Measurements from ENCODE around the gene ADAMTS17.
"Not testable (repeated sequence)": the region's sequence is repeated elsewhere in the genome, so short reads cannot be mapped to it uniquely, and the experiment has no call there.

The ADAMTS17 gene

DNA sequence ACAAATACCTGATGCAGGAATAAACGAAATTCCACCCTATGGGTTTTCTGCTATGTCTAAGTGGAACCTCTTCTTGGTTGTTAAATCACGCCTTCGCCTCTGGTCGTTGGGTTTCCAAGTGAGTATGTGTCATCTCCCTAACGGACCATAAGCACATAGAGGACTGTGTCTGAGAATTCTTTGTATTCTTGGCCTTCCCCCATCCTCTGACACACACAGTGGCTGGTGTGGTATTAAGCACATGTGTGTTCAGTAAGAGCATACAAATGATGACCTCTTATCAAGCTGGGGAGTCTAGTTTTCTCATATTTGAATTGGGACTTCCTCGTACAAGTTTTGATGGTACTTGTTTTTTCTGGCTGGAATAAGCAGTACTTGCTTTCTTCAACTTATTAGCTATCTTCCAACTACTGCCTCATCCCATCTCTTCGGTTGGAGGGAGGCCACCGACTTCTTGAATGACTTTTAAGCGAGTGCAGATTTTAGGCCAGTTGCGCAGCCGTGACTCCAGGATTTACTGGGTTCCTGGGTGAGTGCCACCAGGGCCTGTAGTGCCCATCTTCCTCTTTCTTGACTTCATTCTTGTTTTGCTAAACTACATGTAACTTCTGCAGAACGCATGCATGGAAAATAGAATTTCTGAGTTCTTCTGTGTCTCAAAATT lies 240.2 kb downstream of the ADAMTS17 start:
- DNase-seq = no peak

DNA sequence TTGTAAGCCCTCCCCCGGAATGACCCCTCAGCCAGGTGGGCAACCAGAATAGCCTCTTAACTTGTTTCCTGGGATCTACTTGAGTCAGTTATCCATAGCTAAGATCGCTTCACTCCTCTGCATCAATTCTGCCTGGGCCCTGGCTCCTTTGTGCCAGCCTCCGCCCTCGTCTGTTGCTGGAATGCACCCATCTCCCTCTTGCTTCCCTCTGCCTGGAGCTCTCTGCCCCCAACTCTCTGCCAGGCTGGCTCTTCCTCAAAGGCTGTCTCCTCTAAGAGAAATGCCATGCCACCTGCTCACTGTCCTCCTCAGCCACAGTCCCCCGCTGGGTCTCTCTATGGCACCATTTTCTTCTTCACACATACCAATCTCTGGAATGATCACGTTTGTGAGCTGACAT lies 240.8 kb downstream of the ADAMTS17 start:
- no peak for DNase-seq

DNA sequence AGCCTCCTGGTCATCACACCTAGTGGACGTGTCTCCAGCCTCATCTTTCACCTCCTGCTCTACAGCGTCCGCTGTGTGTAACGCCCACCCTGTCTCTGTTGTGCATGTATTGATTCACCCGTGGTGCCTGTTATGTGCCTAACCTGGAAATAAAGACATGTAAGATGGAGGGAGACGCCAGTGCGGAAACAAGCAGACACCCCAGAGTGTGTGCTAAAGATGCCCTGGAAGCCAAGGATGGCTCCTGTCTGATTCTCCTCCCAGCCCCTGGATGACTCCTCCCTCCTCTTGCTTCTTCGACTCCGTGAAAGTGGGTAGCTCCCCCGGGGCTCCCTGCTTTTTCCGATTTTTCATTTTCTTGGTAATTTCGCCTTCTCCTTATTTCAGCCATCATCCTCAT lies 241.8 kb downstream of the ADAMTS17 start:
- DNase-seq = no peak

DNA sequence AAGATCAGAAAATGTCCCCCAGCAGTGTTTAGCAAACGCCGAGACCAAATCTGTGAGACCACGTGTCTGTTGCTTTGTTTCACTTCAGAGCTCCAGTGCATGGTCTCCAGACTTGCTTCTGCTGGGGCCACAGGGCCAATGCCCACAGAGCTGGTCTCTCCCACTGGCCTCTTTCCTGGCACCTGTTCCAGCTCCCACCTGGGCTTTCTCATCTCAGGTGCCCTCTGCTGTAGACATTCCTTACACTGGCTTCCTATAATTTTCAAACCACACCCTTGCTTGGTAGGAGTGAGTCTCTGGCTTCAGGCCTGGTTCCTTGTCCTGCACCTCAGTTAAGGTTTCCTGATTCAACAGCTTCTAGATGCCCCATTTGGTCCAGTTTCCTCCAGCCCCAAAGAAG lies 243.1 kb downstream of the ADAMTS17 start:
- DNase-seq = no peak

DNA sequence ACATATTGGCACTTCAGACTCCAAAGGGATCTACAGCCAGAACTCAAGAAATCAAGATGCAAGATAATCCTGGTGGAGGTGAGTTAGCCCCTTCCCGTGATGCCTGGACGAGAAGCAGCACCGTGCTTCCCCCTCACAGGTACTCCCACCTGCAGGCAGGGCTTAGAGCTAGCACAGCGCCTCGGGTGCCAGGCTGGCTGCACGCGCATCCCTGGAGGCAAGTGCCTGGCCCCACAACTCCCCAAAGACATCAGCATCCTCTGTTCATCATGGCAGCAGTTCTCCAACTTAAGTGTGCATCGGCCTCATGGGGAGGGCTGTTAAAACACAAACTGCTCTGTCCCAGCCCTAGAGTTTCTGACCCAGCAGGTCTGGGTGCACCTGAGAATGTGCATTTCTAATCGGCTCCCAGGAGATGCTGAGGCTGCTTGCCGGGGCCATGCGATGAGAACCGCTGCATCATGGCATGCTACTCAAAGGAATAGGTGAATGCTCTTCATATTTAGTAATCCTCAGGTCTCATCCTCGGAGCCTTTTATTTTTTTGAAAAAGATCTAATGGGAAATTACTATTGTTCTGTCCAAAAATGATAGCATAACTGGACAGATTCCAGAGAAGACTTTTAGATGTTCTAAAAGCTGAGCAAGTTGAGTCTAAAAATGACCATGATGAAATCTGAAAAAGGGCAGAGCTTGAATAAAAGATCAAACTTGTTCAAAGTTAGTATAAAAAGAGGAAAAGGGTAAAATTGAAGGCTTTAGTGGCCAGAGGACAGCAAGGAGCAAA lies 244.2 kb downstream of the ADAMTS17 start:
- DNase-seq = no peak

DNA sequence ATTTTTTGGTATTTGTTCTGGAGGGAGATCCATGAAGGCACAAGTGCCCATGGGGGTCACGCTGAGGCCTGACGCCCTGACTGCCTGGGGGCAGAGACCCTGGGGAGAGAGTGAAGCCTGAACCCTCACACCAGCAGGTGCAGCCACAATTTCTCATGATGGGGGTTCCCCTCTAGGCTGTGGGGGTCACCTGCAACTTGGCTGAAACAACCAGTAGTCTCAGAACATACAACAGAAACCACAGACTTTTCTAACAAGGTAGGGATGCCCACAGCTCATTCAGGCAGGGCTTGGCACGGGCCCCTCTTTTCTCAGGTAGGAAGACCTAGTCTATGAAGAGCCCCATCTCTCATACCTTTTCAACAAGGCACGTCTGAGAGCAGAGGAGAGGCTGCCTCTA lies 245.1 kb downstream of the ADAMTS17 start:
- no peak for DNase-seq

DNA sequence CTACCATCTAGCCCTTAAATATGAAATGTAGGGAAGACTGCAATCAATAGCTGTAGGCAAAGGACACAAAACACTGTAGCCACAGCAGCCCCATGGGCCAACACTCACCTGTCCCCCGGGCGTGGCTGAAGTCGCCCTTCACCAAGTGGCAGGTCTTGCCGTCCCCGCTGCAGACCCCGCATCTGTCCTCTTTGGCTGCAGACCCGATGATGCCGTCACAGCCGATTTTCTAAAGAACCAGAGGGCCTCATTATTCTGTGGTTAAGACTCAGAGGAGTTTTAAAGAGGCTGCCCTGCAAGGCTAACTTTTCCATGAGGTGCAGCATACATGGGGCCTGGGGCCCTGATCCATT lies 245.6 kb downstream of the ADAMTS17 start:
- no peak for DNase-seq

DNA sequence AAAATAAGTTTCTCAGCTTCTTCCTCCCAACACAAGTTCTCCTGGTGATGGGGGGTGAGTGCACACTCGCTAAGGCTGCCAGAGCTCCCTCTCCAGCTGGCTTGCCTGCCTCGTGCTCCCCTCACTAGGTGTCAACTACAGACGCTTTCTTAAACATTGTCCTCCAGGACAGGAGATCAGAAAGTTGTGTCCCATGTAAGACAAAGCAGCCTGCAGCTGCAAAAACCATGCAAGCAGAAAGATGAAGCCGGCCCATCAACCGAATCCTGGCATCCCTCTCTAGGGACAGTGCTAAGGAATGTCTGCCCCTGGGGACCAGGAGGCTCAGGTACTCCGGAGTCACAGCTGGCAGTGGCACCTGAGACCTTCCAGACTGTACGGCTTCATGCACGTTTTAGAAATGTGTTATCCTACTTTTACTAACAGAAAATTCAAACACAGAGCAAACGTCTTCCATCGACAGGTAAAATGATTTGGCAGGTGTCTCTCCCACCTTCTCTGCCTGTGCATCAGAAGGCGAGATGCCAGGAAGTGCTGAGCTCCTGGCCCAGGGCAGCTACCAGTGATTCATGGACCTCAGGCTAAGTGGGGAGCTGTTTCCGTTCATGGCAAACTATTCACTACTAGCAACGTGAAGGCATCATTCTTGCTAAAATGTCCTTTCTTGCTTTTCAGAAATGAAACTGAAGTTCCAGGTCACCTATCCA lies 246.1 kb downstream of the ADAMTS17 start:
- no peak for DNase-seq

DNA sequence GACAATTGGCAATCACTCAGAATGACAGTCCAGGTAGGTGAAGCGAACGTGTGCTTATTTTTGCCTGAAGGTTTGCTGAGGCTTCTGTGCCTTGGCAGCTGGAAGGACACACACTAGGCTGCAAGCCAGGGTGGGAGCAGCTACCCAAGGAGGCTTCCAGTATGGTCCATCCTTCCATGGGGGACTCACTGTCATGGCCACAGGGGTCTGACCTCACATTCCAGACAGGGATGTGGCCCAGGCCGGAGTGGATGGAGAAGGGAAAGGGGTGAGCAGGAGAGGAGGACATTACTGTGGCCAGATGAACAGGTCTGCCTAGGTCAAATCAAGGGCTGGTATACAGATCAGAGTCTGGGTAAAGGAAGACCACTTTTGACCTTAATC lies 247.7 kb downstream of the ADAMTS17 start:
- DNase-seq = no peak

DNA sequence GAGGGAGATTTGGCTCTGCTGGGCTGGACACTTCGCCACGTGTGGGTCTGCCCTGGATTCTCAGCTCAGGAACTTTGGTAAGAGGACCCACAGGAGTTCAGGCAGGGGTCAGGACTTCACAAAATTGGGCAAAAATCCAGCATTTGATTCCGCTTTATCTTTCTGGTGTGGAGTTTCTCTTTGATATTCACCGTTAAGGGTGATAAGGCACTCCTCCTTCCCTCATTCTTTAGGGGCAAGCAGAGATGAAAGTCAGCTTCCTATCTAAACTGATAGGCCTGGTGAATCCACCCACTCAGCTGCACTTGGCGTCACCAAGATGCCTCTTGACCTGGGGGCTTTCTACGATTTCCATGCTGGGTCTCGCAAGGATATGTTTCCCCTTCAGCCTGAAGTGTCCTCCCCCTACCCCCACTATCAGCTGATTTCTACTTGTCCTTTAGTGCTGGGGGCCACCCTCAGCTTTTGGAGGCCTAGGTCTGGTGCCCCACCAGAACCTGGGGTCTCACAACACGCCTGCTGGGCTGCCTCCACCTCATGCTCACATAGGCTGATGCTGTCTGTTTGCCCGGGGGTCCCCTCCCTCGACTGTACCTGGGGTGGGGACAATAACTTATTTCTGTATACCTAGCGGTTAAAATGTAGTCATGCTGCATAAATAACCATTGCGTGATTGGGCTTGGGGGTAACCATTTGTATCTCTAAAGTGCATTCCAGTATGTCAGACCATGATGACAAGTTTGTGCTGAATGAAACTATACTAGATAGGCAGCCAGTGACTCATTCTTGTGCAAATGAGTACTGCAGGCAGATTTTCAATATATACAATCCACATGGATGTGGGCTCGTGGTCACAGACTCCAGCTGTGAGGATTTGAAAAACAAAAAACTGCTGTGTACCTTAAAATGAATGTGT lies 248.3 kb downstream of the ADAMTS17 start:
- DNase-seq = no peak

DNA sequence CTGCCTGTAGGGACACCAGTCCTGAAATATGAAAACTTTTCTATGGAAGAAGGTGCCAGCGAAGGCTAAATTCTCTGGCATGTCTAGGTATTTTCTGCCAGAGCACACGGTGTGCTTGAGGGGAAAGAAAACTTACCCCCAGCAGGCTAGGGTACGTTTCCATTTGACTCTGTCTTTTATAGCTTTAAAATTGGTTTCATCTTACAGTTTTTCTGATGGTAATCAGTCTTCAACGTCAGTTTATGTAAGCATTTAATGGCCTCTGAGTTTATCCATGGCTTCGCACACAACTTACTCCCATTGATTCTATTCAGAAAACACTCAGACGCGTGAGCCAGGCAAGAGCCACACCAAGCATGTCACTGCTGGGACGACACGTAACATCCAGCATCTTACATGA lies 249.7 kb downstream of the ADAMTS17 start:
- DNase-seq = no peak

DNA sequence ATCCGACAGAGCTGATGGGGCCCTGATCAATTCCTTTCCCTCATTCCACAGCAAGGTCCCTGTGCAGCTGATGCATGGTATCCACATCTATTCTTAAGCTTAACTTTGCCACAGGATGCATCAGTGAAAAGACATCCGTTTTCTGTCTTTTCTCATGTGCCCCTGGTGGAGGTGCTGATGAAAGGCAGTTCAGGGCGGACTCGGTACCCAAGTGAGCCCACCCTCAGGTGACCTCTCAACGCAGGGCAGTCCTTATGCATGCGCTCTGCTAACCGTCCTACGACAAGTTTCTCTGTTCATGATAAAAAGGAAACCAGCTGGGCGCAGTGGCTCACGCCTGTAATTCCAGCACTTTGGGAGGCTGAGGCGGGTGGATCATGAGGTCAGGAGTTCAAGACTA lies 251.4 kb downstream of the ADAMTS17 start:
- no peak for DNase-seq

DNA sequence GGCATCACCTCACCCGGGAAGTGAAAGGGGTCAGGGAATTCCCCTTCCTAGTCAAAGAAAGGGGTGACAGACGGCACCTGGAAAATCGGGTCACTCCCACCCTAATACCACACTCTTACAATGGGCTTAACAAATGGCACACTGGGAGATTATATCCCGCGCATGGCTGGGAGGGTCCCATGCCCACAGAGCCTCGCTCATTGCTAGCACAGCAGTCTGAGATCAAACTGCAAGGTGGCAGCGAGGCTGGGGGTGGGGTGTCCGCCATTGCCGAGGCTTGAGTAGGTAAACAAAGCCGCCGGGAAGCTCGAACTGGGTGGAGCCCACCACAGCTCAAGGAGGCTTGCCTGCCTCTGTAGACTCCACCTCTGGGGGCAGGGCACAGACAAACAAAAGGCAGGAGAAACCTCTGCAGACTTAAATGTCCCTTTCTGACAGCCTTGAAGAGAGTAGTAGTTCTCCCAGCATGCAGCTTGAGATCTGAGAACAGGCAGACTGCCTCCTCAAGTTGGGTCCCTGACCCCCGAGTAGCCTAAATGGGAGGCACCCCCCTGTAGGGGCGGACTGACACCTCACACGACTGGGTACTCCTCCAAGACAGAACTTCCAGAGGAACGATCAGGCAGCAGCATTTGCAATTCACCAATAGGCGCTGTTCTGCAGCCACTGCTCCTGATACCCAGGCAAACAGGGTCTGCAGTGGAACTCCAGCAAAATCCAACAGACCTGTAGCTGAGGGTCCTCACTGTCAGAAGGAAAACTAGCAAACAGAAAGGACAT lies 257.5 kb downstream of the ADAMTS17 start:
- not testable (repeated sequence) for DNase-seq

DNA sequence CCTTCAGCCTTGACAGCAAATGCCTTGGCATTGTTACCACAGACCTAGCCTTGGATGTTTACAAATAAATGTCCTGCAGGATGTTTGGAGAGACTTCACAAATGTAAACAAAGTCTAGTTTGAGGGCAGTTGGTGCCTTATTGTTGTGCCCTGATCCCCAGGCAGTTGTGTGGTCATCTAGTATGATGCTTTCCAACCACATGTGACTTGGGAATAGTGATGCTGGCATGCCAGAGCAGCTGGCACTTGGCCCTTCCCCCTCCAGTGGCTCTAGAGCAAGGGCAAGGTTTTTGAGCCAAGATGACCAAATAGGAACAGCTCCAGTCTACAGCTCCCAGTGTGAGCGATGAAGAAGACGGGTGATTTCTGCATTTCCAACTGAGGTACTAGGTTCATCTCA lies 258.2 kb downstream of the ADAMTS17 start:
- DNase-seq = no peak

DNA sequence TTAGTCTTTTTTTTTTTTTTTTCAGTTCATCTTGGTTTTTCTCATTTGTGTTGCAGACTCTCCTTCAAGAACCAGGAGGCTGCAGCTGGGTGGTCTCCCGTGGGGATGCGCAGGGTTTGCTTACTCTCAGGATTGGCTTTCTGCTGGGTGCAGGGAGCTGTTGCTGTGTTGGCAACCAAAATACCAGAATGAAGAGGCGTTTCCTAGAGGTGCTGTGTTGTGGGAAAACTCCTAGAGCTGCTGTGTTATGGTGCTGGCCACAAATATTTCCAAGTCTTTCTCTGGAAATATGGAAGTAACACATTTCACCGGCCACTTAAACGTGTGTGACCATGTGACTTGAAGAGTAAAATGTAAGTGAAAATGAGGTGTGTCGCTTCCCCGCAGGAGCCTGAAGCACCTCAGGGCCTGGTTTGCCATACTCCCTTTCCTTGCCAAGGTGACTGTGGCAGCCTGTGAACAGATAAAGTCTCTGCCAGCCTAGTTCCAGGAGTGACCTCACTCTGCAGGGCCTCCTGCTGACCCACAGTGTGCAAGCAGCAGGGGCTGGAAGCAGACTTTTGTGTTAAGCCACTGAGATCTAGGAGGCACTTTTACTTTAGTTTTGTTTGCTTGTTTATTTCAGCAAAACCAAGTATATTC lies 258.9 kb downstream of the ADAMTS17 start:
- no peak for DNase-seq

DNA sequence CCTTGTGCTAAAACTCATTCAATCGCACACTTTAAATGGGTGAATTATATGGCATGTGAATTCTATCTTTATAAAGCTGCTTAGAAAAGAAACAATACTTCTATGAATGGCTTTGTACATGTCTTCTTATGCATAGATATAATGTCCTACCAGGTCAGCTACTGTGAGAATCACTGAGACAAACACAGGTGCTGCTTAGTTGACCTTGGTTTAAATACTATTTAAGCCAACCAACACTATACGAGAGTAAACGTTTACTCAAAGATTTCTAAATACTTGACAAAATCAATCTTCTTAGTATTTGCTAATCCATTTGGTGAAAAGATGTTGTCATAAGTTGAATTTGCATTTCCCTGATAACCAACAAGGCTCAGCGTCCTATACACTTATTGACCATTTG lies 260.3 kb downstream of the ADAMTS17 start:
- DNase-seq = no peak

DNA sequence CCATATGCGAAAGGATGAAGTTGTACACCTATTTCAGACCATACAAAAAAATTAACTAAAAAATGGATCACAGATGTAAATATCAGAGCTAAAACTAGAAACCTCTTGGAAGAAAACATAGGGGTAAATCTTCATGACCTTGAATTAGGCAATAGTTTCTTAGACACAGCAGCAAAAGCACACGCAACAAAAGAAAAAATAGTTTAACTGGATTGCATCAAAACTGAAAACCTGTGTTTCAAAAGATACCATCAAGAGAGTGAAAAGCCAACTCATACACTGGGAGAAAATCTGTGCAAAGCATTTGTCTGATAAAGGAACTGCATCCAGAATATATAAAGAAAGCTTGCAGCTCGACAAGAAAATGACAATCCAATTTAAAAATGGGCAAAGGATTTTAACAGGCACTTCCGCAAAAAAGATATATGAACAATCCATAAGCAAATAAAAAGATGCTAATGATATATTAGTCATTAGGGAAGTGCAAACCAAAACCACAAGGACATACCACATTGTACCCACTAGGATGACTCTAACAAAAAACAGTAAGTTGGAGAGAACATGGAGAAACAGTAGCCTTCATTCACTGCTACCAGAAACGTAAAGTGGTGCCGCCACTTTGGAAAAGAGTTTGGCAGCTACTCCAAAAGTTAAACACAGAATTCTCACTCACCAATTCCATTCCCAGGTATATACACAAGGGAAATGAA lies 263.1 kb downstream of the ADAMTS17 start:
- peak in 1 of 3 donors; percentile 42 for DNase-seq

DNA sequence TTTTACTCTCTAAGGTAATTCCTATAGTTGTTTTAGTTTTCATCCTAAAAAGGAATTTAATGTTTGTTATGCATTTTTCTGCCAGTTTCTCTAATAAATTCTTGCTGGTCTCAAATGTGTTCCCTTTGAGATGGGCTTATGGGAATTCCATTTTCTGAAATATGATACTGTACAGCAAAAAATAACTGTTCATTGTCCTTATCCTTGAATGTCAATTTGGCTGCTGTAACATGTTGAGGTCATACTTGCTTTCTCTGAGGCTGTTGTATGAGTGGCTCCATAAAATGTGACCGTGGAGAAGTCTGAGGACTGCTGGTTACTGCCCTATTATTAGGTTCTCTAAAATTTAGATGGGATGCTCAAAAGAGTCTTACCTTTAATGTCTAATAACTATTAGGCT lies 266.5 kb downstream of the ADAMTS17 start:
- DNase-seq = no peak

DNA sequence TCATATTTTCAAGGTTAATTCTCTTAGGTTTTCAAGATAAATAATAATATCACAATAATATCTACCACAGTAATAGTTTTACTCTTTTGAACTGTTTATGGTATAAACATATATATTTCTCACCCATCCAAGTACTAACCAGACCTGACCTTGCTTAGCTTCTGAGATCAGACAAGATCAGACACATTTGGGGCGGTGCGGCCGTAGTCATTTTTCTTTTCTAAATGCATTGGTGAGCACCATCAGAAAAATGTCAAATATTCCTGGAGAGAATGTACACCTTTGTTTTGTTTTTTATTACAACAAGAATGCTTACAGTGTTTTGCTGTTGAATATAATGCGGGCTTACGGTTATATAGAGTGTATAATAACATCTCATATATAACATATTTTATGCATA lies 267.8 kb downstream of the ADAMTS17 start:
- no peak for DNase-seq

DNA sequence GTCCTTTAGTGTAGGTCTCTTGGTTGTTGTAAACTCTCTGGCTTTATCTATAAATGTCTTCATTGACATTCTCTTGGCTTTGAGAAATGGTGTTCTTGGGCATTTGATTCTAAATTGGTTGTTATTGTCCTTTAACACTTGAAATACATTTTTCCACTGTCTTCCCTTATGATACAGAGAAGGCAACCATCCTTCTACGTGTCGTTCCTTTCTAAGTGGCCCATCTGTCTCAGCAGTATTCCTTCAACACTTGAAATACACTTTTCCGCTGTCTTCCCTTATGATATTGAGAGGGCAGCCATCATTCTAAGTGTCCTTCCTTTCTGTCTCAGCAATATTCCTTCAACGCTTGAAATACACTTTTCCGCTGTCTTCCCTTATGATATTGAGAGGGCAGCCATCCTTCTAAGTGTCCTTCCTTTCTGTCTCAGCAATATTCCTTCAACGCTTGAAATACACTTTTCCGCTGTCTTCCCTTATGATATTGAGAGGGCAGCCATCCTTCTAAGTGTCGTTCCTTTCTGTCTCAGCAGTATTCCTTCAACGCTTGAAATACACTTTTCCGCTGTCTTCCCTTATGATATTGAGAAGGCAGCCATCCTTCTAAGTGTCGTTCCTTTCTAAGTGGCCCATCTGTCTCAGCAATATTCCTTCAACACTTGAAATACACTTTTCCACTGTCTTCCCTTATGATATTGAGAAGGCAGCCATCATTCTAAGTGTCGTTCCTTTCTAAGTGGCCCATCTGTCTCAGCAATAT lies 275.1 kb downstream of the ADAMTS17 start:
- not testable (repeated sequence) for DNase-seq

Data from suppressor macrophage treated with lipopolysaccharide for 1 hour (primary cell).